ENCODE measurements around the gene BICC1.

BICC1 gene

GRCh38 chr10:58560068-58560467 is 47.4 kb downstream of the BICC1 start:
- in situ Hi-C loops (cut with MboI; ENCODE audit: low sequenced_read_pairs) = no loop called here

GRCh38 chr10:58565271-58565670 is 52.6 kb downstream of the BICC1 start:
- in situ Hi-C loops (cut with MboI; ENCODE audit: low sequenced_read_pairs) = no loop called here

DNA sequence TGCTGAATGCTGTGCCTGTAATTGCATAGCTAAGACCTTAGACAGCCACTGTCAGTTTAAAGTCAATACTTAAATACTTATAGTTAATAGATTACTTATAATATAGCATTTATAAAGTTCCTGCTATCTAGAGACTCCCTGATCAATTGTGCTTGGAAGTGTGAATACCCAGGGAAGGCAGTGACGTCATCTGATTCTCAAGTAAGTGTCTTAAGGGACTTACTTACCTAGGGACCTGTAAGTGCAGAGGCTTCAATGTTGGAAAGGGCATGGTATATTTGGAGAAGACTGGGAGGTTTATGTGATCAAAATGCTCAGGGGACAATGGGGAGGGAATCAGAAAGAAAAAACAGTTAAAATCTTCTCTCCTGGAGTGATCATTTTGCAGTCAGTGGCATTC is 55.0 kb downstream of the BICC1 start:
- in situ Hi-C loops (cut with MboI; ENCODE audit: low sequenced_read_pairs) = no loop called here

DNA sequence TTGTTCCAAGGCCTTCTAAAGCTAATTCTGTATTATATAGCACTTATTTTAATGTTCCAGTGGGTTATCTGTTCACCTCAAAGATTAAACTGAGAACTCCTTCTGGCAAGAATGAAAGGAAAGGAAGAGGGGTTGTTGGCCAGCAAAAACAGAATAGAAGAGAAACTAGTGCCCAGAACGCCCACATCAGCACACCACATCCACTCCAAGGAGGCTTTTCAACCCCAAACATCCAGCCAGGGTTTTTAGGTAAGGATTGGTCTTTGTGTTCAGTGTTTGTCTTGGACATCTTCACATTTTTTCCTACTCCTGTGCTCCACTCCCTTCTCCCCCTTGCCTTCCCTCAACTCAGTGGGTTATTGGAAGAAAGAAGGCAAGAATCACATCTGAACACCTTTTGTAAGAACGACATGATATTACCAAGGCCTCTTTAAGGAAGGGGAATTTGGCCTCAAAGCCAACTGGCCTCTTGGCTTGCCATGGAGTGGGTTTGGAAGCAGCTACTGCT is 55.8 kb downstream of the BICC1 start:
- in situ Hi-C loops (cut with MboI; ENCODE audit: low sequenced_read_pairs) = no loop called here

DNA sequence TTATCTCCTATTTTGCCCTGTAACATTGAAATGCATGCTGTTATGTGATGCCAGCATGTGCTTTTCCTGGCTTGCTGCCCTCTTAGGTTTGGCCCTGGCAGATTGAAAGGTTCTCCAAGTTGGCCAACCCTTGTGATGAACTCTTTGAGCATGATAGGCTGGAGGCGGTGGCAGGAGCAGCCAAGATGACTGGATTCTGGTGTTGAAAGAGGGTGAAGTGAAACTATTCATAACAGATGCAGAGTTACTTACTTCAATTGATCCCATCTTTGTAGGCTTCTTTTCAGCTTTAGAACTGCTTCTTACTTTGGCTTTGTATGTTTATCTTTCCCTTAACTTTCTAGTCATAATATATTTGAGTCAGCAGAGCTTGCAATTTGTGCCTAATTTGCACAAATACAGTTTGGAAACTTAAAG is 57.6 kb downstream of the BICC1 start:
- in situ Hi-C loops (cut with MboI; ENCODE audit: low sequenced_read_pairs) = no loop called here

GRCh38 chr10:58570979-58571378 is 58.3 kb downstream of the BICC1 start:
- in situ Hi-C loops (cut with MboI; ENCODE audit: low sequenced_read_pairs) = no loop called here

GRCh38 chr10:58573144-58573543 is 60.5 kb downstream of the BICC1 start:
- in situ Hi-C loops (cut with MboI; ENCODE audit: low sequenced_read_pairs) = no loop called here

DNA sequence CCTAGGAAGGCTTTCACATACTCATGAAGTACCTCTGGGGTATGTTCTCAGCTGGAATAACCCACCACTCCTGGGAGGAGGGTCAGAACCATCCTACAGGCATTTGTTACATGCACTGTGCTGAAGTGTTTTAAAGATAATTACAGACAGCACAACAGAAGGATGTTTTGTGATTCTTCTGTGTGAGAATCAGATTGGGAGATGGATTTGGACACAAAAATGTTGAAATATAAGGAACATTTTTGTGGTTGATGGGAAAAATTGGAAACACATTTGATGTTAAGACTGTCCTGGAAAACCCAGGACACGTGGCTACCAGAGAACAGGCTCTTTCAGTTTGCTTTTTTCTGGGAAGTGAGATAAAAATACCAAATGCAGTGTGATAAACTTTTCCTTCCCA is 61.4 kb downstream of the BICC1 start:
- in situ Hi-C loops (cut with MboI; ENCODE audit: low sequenced_read_pairs) = no loop called here

DNA sequence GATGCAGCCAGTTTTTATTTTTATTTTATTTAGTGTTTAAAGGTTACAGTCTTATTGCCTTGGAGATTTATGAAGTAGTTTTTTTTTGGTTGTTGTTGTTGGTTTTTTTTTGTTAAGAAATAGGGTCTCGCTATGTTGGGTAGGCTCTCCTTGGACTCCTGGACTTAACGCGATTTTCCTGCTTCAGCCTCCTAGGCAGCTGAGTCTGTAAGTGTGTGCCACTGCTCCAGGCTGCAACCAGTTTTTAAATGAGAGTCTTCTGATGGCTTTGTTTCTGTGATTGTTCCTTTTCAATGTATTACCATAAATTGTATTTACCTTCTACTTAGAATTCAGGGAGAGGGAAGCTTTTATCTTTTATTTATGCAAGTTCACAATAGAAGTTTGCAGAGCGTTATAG is 62.8 kb downstream of the BICC1 start:
- in situ Hi-C loops (cut with MboI; ENCODE audit: low sequenced_read_pairs) = no loop called here

GRCh38 chr10:58576751-58577436 is 64.2 kb downstream of the BICC1 start:
- in situ Hi-C loops (cut with MboI; ENCODE audit: low sequenced_read_pairs) = no loop called here

DNA sequence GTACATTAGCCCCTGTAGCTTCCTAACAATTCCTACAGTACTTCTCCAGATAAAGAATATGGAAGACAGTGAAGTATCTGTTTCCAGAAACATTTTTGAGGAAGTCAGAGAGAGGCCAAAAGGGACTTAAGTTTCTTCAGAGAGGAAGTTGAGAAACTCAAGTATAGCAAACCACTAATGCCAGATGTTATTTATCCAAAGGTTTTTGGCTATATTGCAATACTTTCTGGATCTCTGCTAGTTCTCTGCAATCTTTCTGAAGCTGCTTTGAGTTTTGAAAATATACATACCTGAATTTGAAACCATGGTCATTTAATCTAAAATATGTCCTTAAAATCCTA is 64.7 kb downstream of the BICC1 start:
- in situ Hi-C loops (cut with MboI; ENCODE audit: low sequenced_read_pairs) = no loop called here

- in situ Hi-C loops (cut with MboI; ENCODE audit: low sequenced_read_pairs) = no loop called here
Measured at GRCh38 chr10:58578366-58578765, 65.7 kb downstream of the BICC1 start.

- in situ Hi-C loops (cut with MboI; ENCODE audit: low sequenced_read_pairs) = no loop called here
Measured at GRCh38 chr10:58579011-58579655, 66.5 kb downstream of the BICC1 start.

DNA sequence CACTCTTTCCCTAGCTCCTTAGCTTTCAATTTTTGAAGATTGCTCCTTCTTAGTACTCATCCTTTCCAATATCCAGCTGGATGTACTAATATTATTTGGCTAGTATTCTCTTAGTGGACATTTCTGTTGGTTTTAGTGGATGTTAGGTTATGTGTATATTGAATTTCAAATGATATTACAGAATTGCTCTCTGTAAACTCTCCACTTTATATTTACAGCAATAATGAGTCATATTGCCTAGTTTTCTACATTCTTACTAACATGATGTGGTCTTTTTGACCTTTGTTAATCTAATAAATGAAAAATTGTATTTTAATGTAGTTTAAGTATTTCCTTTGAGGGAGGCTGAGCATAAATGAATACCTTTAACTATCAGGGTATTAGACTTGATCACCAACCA is 69.4 kb downstream of the BICC1 start:
- in situ Hi-C loops (cut with MboI; ENCODE audit: low sequenced_read_pairs) = no loop called here

GRCh38 chr10:58585435-58585834 is 72.8 kb downstream of the BICC1 start:
- in situ Hi-C loops (cut with MboI; ENCODE audit: low sequenced_read_pairs) = no loop called here

DNA sequence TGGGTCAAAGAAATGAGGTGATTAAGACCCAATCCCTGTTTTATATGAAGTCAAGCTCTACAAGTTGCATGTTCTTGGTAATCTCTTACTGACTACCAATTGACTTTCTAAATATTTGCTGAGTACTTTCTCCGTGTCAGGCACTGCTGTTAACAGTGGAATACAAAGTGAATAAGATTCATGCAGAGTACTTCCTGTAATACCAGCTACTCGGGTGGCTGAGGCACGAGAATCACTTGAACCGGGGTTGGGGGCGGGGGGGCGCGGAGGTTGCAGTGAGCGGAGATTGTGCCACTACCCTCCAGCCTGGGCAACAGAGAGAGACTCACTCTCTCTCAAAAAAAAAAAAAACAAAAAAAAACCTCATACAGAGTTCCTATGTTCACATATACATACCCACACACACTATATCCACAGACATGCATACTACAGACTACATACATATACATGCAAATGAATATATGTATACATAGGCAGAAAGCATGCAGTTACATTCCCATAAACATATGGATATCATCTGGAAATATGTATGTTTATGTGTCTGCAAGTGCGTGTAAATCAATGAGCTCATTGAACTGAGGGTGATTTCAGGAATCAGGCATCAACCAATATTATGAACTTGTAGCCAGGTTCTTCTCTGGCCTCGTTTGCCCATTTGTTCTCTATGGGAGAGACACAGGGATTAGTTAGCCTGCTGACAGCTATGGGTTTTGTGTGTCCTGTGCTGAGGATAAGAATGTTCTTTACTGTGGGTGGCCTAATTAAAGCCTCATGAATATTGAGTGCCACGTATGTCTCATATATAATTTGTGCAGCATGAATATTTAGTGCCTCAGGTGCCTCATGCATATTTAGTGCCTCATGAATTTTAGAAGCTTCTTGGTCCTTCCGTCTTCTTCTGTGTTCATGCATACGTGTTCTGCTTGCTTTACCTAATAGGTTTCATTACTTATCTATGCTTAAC is 73.9 kb downstream of the BICC1 start:
- in situ Hi-C loops (cut with MboI; ENCODE audit: low sequenced_read_pairs) = no loop called here

GRCh38 chr10:58587676-58588075 is 75.0 kb downstream of the BICC1 start:
- in situ Hi-C loops (cut with MboI; ENCODE audit: low sequenced_read_pairs) = no loop called here

- in situ Hi-C loops (cut with MboI; ENCODE audit: low sequenced_read_pairs) = no loop called here
Measured at GRCh38 chr10:58588673-58589265, 76.1 kb downstream of the BICC1 start.

DNA sequence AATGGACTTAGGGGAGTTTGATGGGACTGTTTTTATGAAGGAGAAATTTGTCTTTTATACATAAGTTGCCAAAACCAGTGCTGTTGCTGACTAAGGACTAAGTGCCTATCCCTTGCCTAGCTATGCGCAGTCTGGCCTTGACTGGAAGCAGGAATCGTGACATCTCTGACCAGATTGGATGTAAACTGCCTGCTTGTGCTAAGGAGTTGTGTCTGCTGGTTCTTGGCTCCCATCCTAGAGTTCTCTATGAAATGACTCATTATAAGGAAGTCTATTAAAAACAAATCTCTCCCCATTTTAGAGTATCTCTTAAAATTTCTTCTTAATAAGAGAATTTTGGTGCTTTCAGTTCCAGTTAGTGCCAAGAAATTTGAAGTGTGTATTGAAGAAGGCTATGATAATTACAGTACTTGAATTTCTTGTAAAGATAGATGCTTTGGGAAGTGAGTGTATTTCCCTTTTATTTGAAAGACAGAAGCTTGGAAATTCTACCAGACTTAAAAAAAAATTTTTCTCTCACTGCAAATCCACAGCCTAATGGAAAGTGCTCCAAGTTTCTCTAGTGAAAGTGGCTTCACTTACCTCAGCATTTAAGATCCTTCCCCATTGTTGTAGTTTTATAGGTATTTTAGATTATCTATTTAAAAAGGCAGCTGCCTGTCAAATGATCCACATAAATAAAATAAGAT is 77.6 kb downstream of the BICC1 start:
- in situ Hi-C loops (cut with MboI; ENCODE audit: low sequenced_read_pairs) = no loop called here

DNA sequence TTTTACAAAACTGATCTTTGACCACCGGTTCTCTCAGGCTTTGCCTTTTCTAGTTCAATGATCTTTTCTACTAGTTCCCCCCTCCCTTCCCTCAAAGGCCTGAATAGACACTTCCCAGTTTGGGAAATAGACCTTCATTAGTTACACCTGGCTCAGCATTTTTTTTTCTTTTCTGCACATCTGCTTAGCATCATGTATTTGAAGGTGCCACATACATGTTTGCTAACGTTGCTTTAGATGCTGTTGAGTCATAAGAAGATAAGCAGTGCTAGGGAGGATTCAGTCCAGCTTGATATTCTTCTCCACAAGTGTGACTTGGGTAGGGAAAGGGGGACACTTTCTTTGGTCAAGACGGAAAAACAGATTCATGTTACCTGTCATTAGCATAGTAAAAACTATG is 78.3 kb downstream of the BICC1 start:
- in situ Hi-C loops (cut with MboI; ENCODE audit: low sequenced_read_pairs) = no loop called here

- in situ Hi-C loops (cut with MboI; ENCODE audit: low sequenced_read_pairs) = no loop called here
Measured at GRCh38 chr10:58593008-58593407, 80.3 kb downstream of the BICC1 start.
